Measurements from ENCODE around the gene C9orf78.

Gene C9orf78

DNA sequence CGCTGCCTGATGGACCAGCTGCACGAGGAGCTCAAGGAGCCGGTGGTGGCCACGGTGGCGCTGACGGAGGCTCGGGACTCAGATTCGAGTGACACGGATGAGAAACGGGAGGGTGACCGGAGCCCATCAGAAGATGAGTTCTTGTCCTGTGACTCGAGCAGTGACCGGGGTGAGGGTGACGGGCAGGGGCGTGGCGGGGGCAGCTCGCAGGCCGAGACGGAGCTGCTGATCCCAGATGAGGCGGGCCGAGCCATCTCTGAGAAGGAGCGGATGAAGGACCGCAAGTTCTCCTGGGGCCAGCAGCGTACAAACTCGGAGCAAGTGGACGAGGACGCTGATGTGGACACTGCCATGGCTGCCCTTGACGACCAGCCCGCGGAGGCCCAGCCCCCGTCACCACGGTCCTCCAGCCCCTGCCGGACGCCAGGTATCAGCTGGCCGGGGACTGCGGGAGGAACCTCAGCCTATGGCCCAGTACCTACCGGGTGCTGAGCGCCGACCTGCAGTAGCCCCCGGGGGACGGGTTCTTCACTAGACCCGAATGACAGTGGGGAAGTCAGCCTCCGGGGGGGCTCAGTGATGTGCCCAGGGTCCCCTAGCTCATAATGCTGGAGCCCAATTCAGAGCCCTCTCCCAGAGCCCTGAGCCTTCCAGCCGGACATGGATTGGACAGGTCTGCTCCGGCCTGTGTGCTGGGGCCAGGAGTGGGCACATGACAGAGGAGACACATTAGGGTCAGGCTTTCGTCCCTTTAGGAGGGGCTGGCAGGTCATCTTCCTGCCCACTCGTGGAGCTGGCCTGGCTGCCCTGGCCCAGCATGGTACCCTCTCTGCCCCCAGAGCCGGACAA is 33.2 kb upstream of the C9orf78 start:
- no peak for DNase-seq (ENCODE audit: low spot score)

GRCh38 chr9:129867136-129868022 is 32.3 kb upstream of the C9orf78 start:
- no peak for DNase-seq (ENCODE audit: low spot score)

DNA sequence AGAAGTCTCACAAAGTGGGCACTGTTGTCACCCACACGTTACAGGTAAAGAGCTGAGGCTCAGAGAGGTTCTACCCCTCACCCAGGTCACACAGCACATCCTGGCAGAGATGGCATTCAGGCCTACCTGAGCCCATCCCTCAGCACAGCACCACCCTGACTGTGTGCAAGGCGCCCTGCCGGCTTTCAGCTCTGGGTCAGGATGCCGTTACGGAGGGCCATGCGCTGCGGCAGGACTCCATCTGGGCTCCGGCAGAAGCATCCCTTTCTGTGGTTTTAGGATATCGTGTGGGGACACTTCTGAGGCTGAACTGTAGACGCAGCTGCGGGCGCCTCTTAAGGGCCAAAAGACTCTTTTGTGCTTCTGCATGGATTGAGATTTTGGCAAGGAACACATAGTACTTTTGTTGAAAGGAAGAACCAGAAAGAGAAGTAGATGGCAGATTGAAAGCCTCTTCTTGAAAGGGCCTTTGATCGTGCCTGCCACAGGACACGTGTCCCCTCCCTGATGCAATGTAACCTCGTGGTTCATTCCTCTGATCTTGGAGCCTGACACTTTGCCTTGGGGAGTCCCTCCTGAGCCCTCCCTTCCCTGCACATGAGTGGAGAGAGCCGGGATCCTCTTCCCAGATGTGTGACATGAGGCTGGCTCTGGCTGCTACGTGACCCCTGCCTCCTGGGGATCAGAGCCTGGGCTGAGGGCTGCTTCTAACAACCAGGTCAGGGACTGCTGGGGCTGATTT is 31.5 kb upstream of the C9orf78 start:
- DNase-seq (ENCODE audit: low spot score) = no peak

DNA sequence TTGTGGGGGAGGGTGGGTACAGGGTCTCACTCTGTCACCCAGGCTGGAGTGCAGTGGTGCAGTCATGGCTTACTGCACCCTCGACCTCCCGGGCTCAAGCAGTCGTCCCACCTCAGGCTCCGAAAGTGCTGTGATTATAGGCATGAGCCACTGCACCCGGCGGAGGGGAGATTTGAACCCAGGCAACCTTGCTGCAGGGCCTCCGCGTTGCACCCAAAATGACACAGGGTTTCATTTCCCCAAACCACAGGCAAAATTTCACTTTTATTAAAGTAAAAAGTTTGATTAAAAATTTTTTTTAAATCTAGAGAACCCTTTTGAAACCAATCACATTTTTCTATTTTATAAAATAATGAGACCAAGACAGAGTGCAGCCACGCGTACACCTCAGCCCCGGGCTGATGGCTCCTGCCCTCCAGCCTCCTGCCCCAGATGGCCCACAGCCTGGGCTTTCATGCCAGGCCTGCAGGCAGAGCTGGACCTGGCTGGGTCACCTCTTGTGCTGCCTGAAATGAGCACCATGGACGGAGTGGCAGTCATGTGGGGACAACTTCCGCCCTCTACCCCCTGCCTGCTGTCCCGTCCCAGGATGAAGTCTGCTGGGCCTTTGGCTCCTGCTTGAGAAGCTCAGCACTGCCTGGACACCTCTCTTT is 30.7 kb upstream of the C9orf78 start:
- DNase-seq (ENCODE audit: low spot score) = no peak

DNA sequence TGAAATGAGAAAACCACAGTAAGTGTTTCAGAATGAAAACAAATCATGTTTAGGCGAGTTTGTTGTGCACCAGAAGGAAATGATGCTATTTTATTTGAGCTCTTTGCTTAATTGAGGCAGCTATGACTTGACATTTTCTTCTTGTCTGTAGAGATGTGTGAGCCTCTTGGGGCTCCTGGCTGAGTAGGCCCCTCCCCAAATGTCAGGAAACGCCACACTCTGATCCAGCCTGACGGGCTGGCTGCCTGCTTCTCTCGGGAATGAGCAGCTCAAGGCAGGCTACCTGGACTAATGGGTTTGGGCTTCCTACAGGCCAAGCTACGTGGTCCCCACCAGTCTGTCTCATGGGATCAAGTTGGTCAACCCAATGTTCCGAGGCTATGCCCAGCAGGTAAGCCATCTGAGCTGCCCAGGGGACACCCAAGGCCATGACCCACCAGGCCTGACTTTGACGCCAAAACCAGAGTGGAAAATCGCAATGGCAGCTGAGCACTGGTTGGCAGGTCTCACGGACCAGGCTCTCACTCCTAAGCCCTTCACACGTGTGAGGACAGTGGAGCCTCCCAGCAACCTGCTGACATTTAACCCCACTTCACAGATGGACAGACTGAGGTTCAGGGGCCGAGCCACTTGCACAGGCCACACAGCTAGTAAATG is 30.0 kb upstream of the C9orf78 start:
- DNase-seq (ENCODE audit: low spot score) = no peak

DNA sequence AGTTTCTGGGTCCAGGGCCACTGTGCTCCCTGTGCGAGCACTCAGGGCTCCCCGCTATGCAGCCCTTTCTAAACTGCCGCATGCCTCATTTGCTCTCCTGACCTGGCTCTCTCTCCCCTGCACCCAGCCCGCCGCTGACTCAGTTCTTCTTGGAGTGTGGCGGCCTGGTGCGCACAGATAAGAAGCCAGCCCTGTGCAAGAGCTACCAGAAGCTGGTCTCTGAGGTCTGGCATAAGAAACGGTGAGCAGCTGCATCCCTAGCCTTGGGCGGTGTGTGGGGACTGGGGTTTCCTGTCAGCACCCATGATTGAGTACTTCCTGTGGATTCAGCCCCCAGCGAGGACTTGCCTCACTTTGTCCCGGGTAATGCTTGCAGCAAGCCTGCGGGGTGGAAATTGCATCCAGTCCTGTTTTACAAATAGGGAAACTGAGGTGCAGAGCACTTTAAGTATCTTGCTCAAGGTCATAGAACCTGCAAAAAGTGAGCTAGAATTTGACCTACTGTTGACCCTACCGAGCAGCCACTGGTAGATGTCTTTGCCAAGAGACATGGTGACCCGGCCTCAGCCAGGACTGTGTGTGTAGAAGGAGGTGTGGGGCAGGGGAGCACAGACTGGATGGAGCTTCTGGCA is 28.1 kb upstream of the C9orf78 start:
- DNase-seq (ENCODE audit: low spot score) = peak; percentile 55

- no peak for DNase-seq (ENCODE audit: low spot score)
These were observed 26.4 kb upstream of the C9orf78 start for GRCh38 chr9:129861447-129861827.

DNA sequence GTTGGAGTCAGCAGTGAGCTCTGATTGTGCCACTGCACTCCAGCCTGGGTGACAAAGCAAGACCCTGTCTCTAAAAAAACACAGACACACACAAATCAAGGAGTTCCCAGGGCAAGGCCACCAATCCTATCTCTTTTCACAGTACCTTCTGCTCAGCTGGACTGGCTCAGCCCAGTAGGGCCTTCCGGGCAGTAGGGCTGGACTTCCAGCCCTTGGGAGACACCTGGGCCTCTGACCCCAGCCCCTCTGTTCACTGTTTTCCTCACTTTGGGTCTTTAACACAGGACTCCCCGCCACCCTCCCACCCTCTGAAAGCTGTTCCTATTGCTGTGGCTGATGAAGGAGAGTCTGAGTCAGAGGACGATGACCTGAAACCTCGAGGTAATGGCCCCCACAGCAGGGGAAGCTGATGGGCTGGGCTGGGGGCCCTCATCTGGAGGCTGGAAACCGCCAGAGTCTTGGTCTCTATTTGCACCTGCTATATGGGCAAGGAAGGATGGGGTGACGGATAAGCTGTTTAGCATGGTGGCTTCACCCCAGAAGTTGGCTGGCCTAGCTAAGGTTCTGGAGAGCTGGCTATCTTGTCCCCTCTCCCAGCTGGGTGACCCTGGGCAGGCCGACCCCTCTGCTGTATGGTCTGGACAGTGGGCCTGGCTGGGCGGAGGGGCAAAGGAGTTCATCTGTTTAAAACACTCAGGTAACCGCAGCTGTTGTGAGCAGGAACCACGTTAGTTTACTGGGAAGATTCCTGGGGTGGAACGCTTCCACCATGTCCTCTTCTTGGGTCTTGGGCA is 25.8 kb upstream of the C9orf78 start:
- no peak for DNase-seq (ENCODE audit: low spot score)

DNA sequence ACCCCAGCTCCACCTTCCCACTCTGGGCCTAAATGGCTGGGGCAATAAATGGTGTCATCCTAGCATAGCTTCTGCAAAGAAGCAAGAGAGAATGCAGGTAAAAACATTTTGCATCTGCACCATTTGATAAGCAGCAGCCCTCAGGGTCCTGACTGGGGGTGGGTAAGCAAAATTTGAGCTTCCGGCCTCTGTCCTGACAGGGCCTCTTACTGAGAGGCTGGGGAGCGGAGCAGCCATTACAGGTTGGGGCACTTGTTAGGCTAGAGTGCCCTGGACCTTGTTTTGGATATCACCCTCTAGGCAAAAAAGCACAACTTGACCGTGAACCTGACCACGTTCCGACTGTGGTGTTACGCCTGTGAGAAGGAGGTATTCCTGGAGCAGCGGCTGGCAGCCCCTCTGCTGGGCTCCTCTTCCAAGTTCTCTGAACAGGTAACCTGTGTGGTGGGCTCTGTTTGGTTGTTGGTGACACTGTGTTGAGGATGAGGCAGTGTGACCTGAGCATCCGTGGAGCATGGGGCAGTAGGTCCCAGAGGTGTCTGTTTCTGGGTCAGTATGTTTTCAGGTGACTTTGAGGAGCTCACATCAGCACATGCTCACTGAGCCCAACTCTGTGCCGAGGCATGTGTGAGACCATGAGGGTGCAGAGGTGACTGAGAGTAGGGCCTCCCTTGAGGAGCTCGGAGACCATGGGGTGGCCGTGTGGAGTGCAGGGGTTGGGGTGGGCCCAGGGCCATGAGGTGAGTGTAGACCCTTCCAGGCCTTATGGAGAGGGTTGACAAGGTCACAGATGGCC is 23.3 kb upstream of the C9orf78 start:
- DNase-seq (ENCODE audit: low spot score) = no peak

GRCh38 chr9:129857207-129857606 is 22.1 kb upstream of the C9orf78 start:
- no peak for DNase-seq (ENCODE audit: low spot score)

- DNase-seq (ENCODE audit: low spot score) = no peak
These were observed 19.6 kb upstream of the C9orf78 start for GRCh38 chr9:129854588-129855110.

DNA sequence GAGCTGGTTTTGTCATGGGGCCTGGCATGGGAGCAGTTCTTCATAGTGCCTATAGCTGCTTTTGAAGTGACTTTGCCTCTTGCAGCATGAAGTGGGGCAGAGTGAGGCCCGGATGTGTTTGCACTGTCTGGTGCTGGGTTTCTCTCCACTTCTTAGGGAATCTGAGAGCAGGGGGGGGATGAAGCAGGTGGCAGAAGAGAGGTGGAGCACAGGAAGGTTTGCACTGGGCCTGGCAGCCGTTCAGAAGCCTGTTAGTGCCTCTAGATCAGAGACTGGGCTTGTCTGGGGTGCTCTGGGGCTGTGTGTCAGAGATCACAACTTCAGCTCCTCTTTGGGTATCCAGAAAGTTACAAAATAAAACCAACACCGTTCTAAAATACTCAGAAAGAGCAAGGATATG is 18.5 kb upstream of the C9orf78 start:
- no peak for DNase-seq (ENCODE audit: low spot score)

GRCh38 chr9:129852579-129852978 is 17.5 kb upstream of the C9orf78 start:
- no peak for DNase-seq (ENCODE audit: low spot score)

DNA sequence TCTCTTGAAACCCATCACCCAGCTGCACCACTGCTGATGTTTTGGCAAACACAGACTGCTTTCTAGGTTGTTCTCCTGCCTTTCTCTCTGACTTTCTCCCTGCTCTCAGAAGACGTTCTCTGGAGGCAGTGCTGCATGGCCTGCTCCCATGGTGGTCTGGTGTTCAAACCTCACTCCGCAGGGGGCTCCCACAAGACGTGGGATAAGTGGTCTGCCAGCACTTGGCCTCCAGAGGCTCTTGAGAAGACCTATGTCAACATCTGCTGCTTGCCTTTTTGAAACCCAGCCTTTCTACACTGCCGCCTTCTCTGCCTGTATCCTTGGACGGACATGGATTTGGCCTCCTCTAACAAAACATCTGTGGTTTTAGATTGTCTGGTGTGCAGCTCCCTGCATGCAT is 16.7 kb upstream of the C9orf78 start:
- DNase-seq (ENCODE audit: low spot score) = no peak

DNA sequence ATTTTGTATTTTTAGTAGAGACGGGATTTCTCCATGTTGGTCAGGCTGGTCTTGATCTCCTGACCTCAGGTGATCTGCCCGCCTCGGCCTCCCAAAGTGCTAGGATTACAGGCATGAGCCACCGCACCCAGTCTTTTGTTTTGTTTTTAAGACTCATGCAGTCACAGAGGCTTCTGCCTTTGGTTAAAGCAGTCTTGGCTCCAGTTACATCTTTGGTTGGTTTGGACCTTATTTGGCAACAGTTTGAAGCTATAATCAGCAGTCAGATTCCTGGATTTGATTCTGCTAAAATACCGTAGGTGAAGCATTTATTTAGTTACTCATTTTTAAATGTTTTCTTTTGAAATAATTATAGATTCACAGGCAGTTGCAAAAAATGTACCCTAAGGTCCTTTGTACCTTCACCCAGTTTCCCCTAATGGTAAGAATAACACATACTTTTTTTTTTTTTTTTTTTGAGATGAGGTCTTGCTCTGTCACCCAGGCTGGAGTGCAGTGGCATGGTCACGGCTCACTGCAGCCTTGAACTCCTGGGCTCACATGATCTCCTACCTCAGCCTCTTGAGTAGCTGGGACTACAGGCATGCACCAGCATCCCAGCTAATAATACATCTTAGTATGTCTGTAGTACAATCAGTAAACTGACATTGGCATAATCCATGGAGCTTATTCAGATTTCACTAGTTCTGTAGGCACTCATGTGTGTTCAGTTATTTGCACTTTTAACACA is 15.9 kb upstream of the C9orf78 start:
- DNase-seq (ENCODE audit: low spot score) = no peak

GRCh38 chr9:129849901-129850300 is 14.8 kb upstream of the C9orf78 start:
- no peak for DNase-seq (ENCODE audit: low spot score)

DNA sequence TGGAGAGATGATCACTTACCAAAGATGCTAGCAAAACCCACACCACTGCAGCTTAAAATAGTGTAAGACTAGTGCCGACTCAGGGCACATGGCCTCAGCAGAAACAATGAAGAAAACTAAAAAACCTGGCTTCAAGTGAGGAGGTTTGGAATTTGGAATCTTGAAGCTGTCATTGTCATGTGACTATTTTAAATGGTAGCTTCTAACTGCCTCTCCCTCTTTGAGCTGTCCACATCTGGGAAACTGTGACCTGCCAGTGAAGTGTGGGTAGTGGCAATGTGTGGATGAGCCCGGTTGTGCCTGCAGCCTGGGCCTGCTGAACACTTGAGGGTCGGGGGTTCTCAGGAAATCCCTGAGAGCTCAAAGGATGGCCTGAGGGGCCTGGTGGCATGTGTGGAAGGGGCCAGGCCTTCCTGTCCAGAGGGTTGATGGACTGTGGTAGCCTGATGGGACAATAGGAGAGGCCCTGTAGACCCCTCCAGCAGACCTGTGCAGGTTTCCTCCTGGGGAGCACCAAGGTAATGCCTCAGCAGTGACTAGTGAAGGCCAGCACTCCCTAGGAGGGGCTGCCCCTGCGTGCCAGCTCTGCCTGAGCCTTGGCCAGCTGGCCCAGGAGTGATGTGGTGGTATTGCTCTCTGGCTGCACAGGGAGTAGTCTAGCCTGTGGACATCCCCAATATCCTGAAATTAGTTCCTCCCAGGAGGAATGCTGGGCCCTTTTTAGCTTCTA is 13.8 kb upstream of the C9orf78 start:
- no peak for DNase-seq (ENCODE audit: low spot score)

GRCh38 chr9:129845373-129845772 is 10.3 kb upstream of the C9orf78 start:
- no peak for DNase-seq (ENCODE audit: low spot score)

All from COLO829 (cell line).